Activated CD8-positive, alpha-beta memory T cell treated with anti-CD3 and anti-CD28 coated beads for 1 hour (primary cell): ENCODE data around the gene CHST9.
"Not testable (repeated sequence)": the region's sequence is repeated elsewhere in the genome, so short reads cannot be mapped to it uniquely, and the experiment has no call there.

Experiments used
- DNase-seq, 2 donors: peaks; one replicate each; pipeline ENCODE4 v3.0.0-alpha.2; 2020; ENCODE audit warnings: low read depth in 1 of 2; ENCODE audit errors: extremely low read depth in 1 of 2

Gene CHST9

GRCh38 chr18:26941584-26941983 lies 243.5 kb downstream of the CHST9 start:
- DNase-seq, result no peak

- no peak for DNase-seq
Measured at GRCh38 chr18:26940744-26941398, 244.2 kb downstream of the CHST9 start.

DNA sequence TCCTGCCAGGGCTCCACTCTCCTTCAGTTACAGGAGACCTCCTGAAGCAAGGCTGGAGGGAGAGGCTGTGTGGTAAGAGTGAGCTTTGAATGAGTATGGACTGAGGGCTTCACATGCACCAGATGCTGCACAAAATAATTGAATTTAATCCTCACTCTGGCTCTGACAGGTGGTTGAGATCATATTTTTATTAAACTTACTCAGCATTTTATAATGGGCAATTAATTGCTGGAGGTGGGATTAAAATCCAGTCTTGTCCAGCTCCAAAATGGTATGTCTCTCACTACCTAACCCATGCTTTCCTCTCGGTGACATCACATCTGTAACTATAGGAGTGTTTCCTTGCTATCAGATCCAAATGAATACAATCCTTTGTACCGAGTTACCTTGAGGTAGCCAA lies 253.4 kb downstream of the CHST9 start:
- no peak for DNase-seq

GRCh38 chr18:26930630-26931029 lies 254.5 kb downstream of the CHST9 start:
- no peak for DNase-seq

DNA sequence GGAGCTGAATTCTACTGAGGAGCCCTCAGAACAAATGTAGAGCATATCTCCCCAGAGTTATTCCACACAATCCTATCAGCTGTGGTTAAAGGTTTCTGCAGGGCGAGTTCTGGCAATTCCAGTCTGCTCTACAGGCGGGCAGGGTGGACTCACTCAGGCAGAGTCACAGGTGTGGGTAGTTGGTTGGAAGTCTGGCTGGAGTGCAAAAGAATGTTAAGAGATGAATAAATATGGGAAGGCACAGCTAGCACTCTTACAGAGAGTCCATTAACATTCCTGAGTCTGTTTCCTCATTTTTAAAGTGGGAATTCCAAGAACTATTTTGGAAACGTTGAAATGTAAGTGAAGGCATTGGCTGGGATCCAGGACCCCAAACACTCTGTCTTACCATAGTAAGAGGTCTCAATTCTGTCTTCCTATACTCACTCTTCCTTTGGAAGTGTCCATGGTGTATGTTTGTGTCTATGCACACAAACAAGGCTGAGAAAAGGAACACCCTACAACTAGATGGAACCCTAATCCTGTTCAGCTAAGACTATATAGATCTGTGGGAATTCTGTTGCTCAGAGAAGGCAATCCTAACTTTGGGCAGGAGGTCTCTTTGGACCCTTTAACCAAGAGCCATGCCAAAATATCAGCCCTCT lies 256.3 kb downstream of the CHST9 start:
- DNase-seq, result no peak

- not testable (repeated sequence) for DNase-seq
Measured at GRCh38 chr18:26927822-26928221, 257.3 kb downstream of the CHST9 start.

DNA sequence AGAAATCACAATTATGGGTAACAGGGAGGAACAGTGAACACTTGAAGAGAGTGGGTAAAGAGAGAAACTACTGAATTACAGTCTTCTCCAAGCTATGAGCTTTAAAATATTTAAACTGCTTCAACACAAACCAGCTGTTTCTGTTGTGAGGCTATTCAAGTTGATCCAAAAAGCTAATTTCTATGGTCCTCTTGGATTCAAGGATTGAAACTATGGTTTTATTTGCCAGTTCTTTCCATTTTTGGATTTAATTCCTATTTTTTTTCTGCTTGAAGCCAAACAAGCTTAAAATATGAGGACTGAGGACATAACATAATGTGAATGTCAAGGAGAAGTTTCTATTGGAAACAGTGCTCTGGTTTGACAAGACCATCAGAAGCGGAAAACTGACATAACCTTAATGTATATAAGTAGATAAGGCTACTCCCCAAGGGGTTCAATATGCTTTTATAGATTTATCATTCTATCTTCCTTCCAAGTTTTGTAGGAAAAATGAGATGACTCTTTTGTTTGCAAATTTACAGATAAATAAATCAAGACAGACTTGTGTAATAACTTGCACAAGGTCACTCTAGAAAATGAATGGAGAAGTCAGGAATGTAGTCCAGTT lies 258.9 kb downstream of the CHST9 start:
- no peak for DNase-seq

DNA sequence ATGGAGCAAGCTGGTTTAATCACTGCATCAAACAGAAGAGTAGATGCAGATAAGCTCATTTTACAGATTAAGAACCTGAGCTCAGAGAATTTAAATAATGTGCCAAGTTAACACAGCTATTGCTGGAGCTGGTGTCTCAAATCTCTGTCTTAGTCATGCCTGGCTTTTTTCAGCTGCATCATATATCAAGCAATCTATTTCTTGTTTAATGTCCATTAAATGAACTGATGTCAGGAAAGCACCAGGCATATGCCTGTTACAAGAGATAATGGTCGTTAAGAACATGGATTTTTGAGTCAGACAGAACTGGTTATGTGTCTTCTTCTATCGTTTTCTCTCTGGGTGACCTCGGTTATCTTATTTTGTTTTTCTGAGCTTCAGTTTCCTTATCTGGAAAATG lies 259.8 kb downstream of the CHST9 start:
- DNase-seq, result no peak

DNA sequence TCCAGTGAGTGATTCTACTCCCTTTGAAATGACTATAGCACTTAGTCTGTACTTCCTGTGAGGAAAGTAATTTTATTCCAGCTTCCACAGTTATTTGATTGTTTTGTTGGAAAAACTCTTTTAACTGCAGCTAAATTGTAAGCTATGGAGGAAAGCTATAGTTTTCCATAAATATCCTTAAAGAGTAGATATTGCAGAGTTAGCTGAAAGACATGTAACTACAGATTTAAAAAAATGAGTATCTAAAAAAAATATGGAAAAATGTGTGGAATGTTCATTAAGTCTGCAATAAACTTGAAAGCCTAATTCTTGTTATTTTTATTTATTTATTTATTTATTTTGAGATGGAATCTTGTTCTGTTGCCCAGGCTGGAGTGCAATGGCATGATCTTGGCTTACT lies 262.8 kb downstream of the CHST9 start:
- no peak for DNase-seq

DNA sequence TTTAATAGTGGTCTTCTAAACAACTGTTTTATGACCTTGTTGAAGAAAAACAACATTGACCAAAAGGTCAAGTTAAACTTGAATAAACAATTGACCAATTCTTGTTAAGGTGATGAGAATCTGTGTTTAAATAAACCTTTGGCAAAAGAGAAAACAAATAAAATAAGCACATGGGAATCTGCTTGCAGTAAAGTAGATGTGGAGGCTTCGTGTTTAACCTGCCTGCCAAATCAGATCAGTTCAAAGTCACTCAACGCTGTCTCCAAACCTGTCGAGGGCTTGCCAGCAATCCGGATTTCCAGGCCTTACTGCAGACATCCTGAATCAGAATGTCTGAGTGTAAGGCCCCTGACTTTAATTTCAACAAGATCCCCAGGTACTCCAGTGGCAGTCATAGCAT lies 264.5 kb downstream of the CHST9 start:
- DNase-seq, result no peak

DNA sequence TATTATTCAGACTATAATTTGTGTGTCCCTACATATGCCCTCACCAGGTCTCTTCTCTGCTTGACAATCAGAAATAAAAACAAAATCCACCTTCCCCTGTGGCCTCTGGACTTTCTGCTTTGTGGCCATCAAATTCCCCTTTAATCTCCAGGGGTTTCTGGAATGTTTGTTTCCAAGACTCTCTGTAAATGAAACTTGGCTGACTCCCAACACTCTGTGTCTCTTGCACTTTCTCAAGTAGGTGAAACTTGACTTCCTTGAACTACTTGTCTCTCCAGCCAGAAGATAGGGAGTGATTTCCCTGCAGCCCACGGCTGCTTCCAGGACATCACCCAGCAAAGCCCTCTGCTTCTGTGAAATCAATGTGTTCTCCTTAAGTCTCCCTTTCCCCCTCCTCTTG lies 265.5 kb downstream of the CHST9 start:
- no peak for DNase-seq

- no peak for DNase-seq
Measured at GRCh38 chr18:26919201-26919600, 265.9 kb downstream of the CHST9 start.

GRCh38 chr18:26911840-26912239 lies 273.3 kb downstream of the CHST9 start:
- no peak for DNase-seq

GRCh38 chr18:26909599-26910290 lies 275.4 kb downstream of the CHST9 start:
- no peak for DNase-seq

GRCh38 chr18:26908906-26909305 lies 276.2 kb downstream of the CHST9 start:
- DNase-seq, result no peak

- no peak for DNase-seq
Measured at GRCh38 chr18:26902291-26902690, 282.8 kb downstream of the CHST9 start.

GRCh38 chr18:26901020-26901419 lies 284.1 kb downstream of the CHST9 start:
- no peak for DNase-seq

- no peak for DNase-seq
Measured at GRCh38 chr18:26894426-26894825, 290.7 kb downstream of the CHST9 start.

DNA sequence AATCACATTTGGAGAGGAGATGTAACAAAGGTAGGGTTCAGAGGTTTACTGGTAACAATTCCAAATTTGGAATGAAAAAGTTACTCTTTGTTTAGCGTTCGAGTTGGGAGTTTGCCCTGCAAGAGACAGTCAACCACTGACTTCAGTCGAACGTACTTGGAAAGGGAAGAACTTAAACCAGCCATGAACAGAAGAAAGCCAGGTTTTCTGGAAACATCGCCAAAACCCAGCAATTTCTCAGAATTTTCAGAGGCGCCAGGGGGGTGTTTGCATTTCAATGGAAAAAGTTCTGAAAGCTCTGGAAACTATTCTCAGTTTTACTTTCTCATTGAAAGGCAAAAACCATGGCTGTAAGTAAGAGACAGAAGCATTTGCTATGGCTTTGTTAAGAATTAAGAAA lies 291.1 kb downstream of the CHST9 start:
- no peak for DNase-seq

DNA sequence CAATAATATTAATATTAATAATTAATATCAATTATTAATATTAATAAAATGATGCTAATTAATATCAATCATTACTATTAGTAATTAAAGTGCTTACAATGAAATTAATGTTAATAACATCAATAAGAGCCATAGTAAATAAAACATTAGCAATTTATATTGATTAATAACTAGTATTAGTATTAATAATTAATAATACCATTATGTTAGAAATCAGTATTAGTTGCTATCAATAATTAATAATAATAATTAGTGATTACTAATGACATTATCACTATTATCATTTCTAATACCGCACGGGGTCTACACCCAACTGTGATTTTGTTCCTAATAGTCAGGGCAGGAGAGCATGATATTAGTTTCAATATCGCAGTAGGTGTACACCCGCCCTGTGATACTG lies 296.8 kb downstream of the CHST9 start:
- DNase-seq, result no peak

- DNase-seq, result no peak
Measured at GRCh38 chr18:26875040-26875654, 310.0 kb downstream of the CHST9 start.
